ENCODE results near the gene MTMR3.

DNA sequence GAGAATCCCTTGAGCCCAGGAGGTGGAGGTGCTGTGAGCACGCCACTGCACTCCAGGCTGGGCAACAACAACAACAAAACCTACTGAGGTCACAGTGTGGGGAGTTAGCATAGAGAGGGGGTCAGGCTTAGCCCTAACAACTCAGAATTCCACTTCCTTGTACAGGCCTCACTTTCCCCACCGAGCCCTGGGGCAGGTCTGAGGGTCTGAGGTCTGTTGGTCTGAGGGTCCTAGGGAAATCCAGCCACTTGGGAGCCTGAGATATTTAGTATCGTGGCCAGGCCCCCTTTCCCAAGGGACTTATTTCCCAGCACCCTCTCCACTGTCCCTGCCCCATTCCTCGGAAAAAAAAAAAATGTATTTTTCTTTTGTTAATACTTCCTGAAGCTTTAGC lies 162.5 kb downstream of the MTMR3 start:
- TF ChIP-seq, protein P1, sequence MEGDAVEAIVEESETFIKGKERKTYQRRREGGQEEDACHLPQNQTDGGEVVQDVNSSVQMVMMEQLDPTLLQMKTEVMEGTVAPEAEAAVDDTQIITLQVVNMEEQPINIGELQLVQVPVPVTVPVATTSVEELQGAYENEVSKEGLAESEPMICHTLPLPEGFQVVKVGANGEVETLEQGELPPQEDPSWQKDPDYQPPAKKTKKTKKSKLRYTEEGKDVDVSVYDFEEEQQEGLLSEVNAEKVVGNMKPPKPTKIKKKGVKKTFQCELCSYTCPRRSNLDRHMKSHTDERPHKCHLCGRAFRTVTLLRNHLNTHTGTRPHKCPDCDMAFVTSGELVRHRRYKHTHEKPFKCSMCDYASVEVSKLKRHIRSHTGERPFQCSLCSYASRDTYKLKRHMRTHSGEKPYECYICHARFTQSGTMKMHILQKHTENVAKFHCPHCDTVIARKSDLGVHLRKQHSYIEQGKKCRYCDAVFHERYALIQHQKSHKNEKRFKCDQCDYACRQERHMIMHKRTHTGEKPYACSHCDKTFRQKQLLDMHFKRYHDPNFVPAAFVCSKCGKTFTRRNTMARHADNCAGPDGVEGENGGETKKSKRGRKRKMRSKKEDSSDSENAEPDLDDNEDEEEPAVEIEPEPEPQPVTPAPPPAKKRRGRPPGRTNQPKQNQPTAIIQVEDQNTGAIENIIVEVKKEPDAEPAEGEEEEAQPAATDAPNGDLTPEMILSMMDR (IDR thresholded peaks at IDR 0.05): no peak
- TF ChIP-seq POLR2A (IDR thresholded peaks at IDR 0.05): no peak

All from adrenal gland (tissue), 5 donors.